T-helper 1 cell treated with Interleukin-12 subunit alpha and Interleukin-12 subunit beta and Interleukin-4 antibody, amounts not matched to agents 30 ng/mL and 1 ng/mL, for 36 hours (primary cell): ENCODE measurements around the gene ATXN7L1. TPM values are rescaled to one million over a fixed set of nuclear protein-coding genes. Genes with fewer than 3 reads are reported as not detected.

Source experiments
- intact Hi-C: fragments of 100-400 bp; cut with micrococcal nuclease; formaldehyde crosslinking; loops from one replicate; pipeline ENCODE4 v1.15.1; 2024
- total RNA-seq: library from RNA; stranded (reverse); gene quantifications from 2 replicates; pipeline ENCODE4 v1.2.3, GENCODE V29; 2022

The ATXN7L1 gene
- total RNA-seq = 13.5 and 15.7 TPM in 2 replicates

GRCh38 chr7:105876091-105876963 lies at the start of gene ATXN7L1:
Gene ATXN7L1, minus strand, starts transcription at chr7:105876599. Its CDS starts 41 bp downstream, at chr7:105876558.
- intact Hi-C loops = loop anchor here (1.0 to 5.0 kb wide), 15 partner anchors 27 to 784 kb away; partner anchors contain the start of genes CCDC71L, PUS7 and RINT1

- intact Hi-C loops = no loop called here
Observed at GRCh38 chr7:105926131-105926530, 49.7 kb upstream of the ATXN7L1 start.

- intact Hi-C loops = loop anchor here (1.0 kb wide), 1 partner anchor 49 kb away; the partner anchor contains the start of gene ATXN7L1
Observed at GRCh38 chr7:105924945-105925344, 48.5 kb upstream of the ATXN7L1 start.

GRCh38 chr7:105920766-105921165 lies 44.4 kb upstream of the ATXN7L1 start:
- intact Hi-C loops = no loop called here

- intact Hi-C loops = no loop called here
Observed at GRCh38 chr7:105917659-105918058, 41.3 kb upstream of the ATXN7L1 start.

- intact Hi-C loops = no loop called here
Observed at GRCh38 chr7:105916603-105917002, 40.2 kb upstream of the ATXN7L1 start.

GRCh38 chr7:105913947-105914346 lies 37.5 kb upstream of the ATXN7L1 start:
- intact Hi-C loops = no loop called here

- intact Hi-C loops = no loop called here
Observed at GRCh38 chr7:105911961-105912575, 35.7 kb upstream of the ATXN7L1 start.

- intact Hi-C loops = no loop called here
Observed at GRCh38 chr7:105910172-105910571, 33.8 kb upstream of the ATXN7L1 start.

GRCh38 chr7:105909742-105910141 lies 33.3 kb upstream of the ATXN7L1 start:
- intact Hi-C loops = no loop called here

GRCh38 chr7:105907129-105907846 lies 30.9 kb upstream of the ATXN7L1 start:
- intact Hi-C loops = no loop called here

GRCh38 chr7:105906695-105907094 lies 30.3 kb upstream of the ATXN7L1 start:
- intact Hi-C loops = no loop called here

- intact Hi-C loops = no loop called here
Observed at GRCh38 chr7:105905910-105906568, 29.6 kb upstream of the ATXN7L1 start.

- intact Hi-C loops = no loop called here
Observed at GRCh38 chr7:105905209-105905909, 29.0 kb upstream of the ATXN7L1 start.

- intact Hi-C loops = no loop called here
Observed at GRCh38 chr7:105904064-105904463, 27.7 kb upstream of the ATXN7L1 start.

GRCh38 chr7:105902325-105902911 lies 26.0 kb upstream of the ATXN7L1 start:
- intact Hi-C loops = no loop called here

- intact Hi-C loops = no loop called here
Observed at GRCh38 chr7:105897999-105898398, 21.6 kb upstream of the ATXN7L1 start.

- intact Hi-C loops = no loop called here
Observed at GRCh38 chr7:105896407-105896911, 20.1 kb upstream of the ATXN7L1 start.

- intact Hi-C loops = no loop called here
Observed at GRCh38 chr7:105894131-105894530, 17.7 kb upstream of the ATXN7L1 start.

- intact Hi-C loops = no loop called here
Observed at GRCh38 chr7:105892387-105892786, 16.0 kb upstream of the ATXN7L1 start.
